GM12892 (cell line): ENCODE measurements around the gene ZFYVE21.

Experiments used
- POLR2AphosphoS5 ChIP-seq: IDR thresholded peaks from 2 replicates; pipeline ENCODE4 v1.6.1; 2011; ENCODE audit warnings: low read depth, low read length, control low read depth
- TAF1 ChIP-seq: IDR thresholded peaks from 2 replicates; pipeline ENCODE4 v1.6.1; 2011; ENCODE audit warnings: low read depth, mild to moderate bottlenecking, control low read depth, low read length, borderline replicate concordance

DNA sequence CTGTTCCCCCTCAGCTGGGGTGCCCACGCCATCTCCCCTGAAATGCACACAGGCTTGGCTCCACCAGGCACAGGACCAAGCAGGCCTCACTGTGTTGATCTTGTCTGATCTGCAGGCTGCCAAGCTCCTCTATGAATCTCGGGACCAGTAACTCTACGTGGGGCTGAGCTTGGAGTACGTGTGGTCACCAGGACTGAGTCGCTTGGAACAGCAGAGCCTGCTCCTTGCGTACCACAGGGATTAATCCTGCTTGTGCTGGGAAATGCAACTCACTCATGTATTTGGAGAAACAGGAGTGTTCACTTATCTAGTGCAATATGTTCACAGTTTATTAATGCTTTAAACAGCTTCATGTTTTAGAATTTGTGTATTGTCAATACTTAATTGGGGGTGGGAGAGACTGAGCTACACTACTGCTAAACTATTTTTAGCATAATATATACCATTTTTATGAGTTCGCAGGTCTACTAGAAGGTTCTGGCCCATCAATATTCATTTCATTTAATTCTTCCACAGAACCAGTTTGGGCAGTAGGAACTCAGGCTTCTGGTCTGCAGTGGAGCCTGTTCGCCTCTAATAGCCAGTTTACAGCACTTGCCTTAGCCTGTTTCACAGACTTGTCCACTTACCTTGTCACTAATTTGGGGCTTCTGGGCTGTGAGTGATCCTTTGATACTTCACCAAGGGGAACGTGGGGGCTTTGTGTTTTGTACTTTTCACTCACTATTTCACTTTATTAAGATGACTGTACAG, 17.4 kb downstream of the ZFYVE21 start:
- TF ChIP-seq POLR2AphosphoS5 (no peak), TAF1 (no peak)
